Measurements from ENCODE around the gene STMP1. TPM values are rescaled to one million over a fixed set of nuclear protein-coding genes. Genes with fewer than 3 reads are reported as not detected.

The STMP1 gene
- polyA plus RNA-seq, 1 donor = 49.1 TPM

DNA sequence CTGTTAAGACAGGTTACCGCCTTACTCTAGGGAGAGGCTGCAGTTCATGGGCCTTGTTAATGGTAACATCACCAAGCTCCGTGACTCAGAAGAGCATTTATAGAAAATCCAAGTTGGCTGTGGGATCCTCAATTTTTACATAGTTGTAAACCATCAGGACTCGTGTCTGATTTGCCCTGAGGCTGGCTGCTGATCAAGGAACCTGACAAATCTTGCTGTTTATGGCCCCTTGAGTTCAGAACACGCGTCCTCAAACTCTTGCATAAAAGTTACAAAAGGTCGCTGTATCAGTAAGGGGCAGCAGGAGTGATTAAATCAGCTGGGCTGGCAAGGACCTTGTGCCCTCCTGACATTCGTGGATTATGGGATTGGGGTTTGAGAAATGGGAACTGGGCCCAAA, 61.1 kb downstream of the STMP1 start:
- DNase-seq = no peak

Other genes starting within 250 kb of the STMP1 start
- gene CNOT4, start 152.4 kb upstream of the STMP1 start, polyA plus RNA-seq (ENCODE audit: insufficient read length) = 25.2 TPM
- 29.6 TPM for gene NUP205, start 104.6 kb upstream of the STMP1 start, polyA plus RNA-seq (ENCODE audit: insufficient read length)
- 3.8 TPM for gene SLC13A4, start 65.7 kb downstream of the STMP1 start, polyA plus RNA-seq (ENCODE audit: insufficient read length)
- not detected for gene FAM180A, start 86.3 kb downstream of the STMP1 start, polyA plus RNA-seq (ENCODE audit: insufficient read length)

All from hindlimb muscle (tissue), 1 donor.